HCT116 (cell line): ENCODE results near the gene PDIA3. TPM values are rescaled to one million over a fixed set of nuclear protein-coding genes. Genes with fewer than 3 reads are reported as not detected.
"Not testable (repeated sequence)": the region's sequence is repeated elsewhere in the genome, so short reads cannot be mapped to it uniquely, and the experiment has no call there.

Experiments
- ATAC-seq: fragments of 200-7000 bp; cut with Tn5 transposase; 2 replicates; pipeline ENCODE4 v1.9.1; 2020; ENCODE audit warnings: mild to moderate bottlenecking, moderate library complexity
- BruUV-seq: library from RNA; stranded (reverse); fragments of 400-500 nt; replicated peaks from 2 replicates; lab custom pipeline; 2021; lab: Mats Ljungman, UMichigan
- CTCF ChIA-PET: fragments of 300-600 bp; sonication (Branson Sonifier 250); formaldehyde crosslinking; loops from one replicate; lab custom pipeline; 2021; ENCODE audit warnings: antibody characterized with exemption; lab: Charles Lee
- POLR2A ChIA-PET: fragments of 300-600, 350-600 bp; sonication (Branson Sonifier 250); formaldehyde crosslinking; loops from one replicate; lab custom pipeline; 2021; ENCODE audit warnings: antibody characterized with exemption; lab: Charles Lee
- RAD21 ChIA-PET, 2 experiments: fragments of 300-600 bp; sonication (Branson Sonifier 250); formaldehyde crosslinking; loops; one replicate each; lab custom pipeline; 2023; ENCODE audit warnings: low total read pairs in 2 of 2; ENCODE audit not compliant: uncharacterized antibody in 2 of 2, unreplicated experiment in 2 of 2, low non-redundant PET in 1 of 2; lab: Charles Lee
- DNase-seq: peaks from one replicate; pipeline ENCODE4 v3.0.0-alpha.2; 2010; ENCODE audit warnings: low read depth, low spot score
- H2AFZ ChIP-seq: fragments of 200-600 bp; shearing (Covaris generic), sonication (generic); 2 replicates; pipeline ENCODE4 v1.6.1; 2017; ENCODE audit warnings: low read depth, mixed run types, mixed read lengths, antibody characterized with exemption, low read length; ENCODE audit not compliant: poor library complexity, severe bottlenecking
- H3K27ac ChIP-seq: 2 replicates; pipeline ENCODE4 v1.5.1; 2012; ENCODE audit warnings: low read depth, low read length
- H3K27me3 ChIP-seq: fragments of 200-600 bp; sonication (generic); 2 replicates; pipeline ENCODE4 v1.6.1; 2016; ENCODE audit warnings: mixed run types, low read length, mixed read lengths; ENCODE audit not compliant: insufficient read depth
- H3K36me3 ChIP-seq, 2 experiments: fragments of 200-500 bp in 1 of 2; fragments of 200-600 bp in 1 of 2; sonication (Bioruptor generic) in 1 of 2; sonication (generic) in 1 of 2; 2 replicates each; pipeline versions ENCODE4 v1.5.1 to v1.6.1; 2014 to 2016; ENCODE audit warnings: low read length in 2 of 2, inconsistent platforms in 1 of 2, mixed read lengths in 1 of 2, mixed run types in 1 of 2; ENCODE audit not compliant: insufficient read depth in 2 of 2, control insufficient read depth in 1 of 2
- H3K4me1 ChIP-seq, 2 experiments: fragments of 200-600 bp in 1 of 2; sonication (generic) in 1 of 2; 2 replicates each; pipeline versions ENCODE4 v1.5.1 to v1.6.1; 2012 to 2017; ENCODE audit warnings: low read length in 2 of 2, inconsistent platforms in 1 of 2, mild to moderate bottlenecking in 1 of 2, mixed read lengths in 1 of 2, mixed run types in 1 of 2, moderate library complexity in 1 of 2; ENCODE audit not compliant: insufficient read depth in 2 of 2, control insufficient read depth in 1 of 2
- H3K4me2 ChIP-seq: fragments of 200-600 bp; sonication (generic); 2 replicates; pipeline ENCODE4 v1.6.1; 2017; ENCODE audit warnings: mixed run types, low read length, mixed read lengths
- H3K4me3 ChIP-seq, 2 experiments: fragments of 200-600 bp in 1 of 2; sonication (generic) in 1 of 2; replicated peaks in 1 of 2; 2 replicates each; pipeline ENCODE4 v1.5.1; 2011 to 2016; ENCODE audit warnings: low read length in 2 of 2, control low read depth in 1 of 2, low read depth in 1 of 2, mild to moderate bottlenecking in 1 of 2, mixed read lengths in 1 of 2, mixed run types in 1 of 2
- H3K79me2 ChIP-seq: fragments of 200-600 bp; sonication (generic); 2 replicates; pipeline ENCODE4 v1.6.1; 2017; ENCODE audit warnings: mild to moderate bottlenecking, mixed run types, low read length, moderate library complexity, mixed read lengths; ENCODE audit not compliant: insufficient read depth
- H3K9ac ChIP-seq: fragments of 200-600 bp; sonication (generic); 2 replicates; pipeline ENCODE4 v1.6.1; 2016; ENCODE audit warnings: low read length, mixed read lengths
- H3K9me2 ChIP-seq: fragments of 200-600 bp; sonication (generic), shearing (Covaris generic); 2 replicates; pipeline ENCODE4 v1.6.1; 2017; ENCODE audit warnings: mixed run types, mild to moderate bottlenecking, moderate library complexity; ENCODE audit not compliant: insufficient read depth
- H3K9me3 ChIP-seq, 2 experiments: fragments of 200-500 bp in 1 of 2; fragments of 200-600 bp in 1 of 2; sonication (Bioruptor generic) in 1 of 2; sonication (generic) in 1 of 2; 2 replicates each; pipeline ENCODE4 v1.6.1; 2014 to 2017; ENCODE audit warnings: low read length in 2 of 2, mixed read lengths in 2 of 2, inconsistent platforms in 1 of 2, low read depth in 1 of 2, mild to moderate bottlenecking in 1 of 2, mixed run types in 1 of 2, moderate library complexity in 1 of 2; ENCODE audit not compliant: control insufficient read depth in 1 of 2, insufficient read depth in 1 of 2
- H4K20me1 ChIP-seq: fragments of 200-600 bp; sonication (generic), shearing (Covaris generic); 2 replicates; pipeline ENCODE4 v1.6.1; 2017; ENCODE audit warnings: mixed run types, mild to moderate bottlenecking, moderate library complexity; ENCODE audit not compliant: insufficient read depth
- ATF3 ChIP-seq: IDR thresholded peaks from 2 replicates; pipeline ENCODE4 v1.6.1; 2012
- CTCF ChIP-seq, 3 experiments: fragments of 200-600 bp in 1 of 3; sonication (generic) in 1 of 3; IDR thresholded peaks in 2 of 3; conservative IDR thresholded peaks in 1 of 3; 2 replicates each; pipeline ENCODE4 v1.5.1; 2012 to 2017; ENCODE audit warnings: low read depth in 2 of 3, low read length in 2 of 3, antibody characterized with exemption in 1 of 3, borderline replicate concordance in 1 of 3, control low read depth in 1 of 3, mild to moderate bottlenecking in 1 of 3, mixed read lengths in 1 of 3, mixed run types in 1 of 3, moderate library complexity in 1 of 3; ENCODE audit not compliant: insufficient read depth in 1 of 3
- EGR1 ChIP-seq: IDR thresholded peaks from 2 replicates; pipeline ENCODE4 v1.6.1; 2012; ENCODE audit warnings: low read depth
- ZFX ChIP-seq: fragments of 450-650 bp; IDR thresholded peaks from 2 replicates; pipeline ENCODE4 v1.6.1; 2017
- intact Hi-C: fragments of 100-400 bp; cut with micrococcal nuclease; formaldehyde crosslinking; loops from 2 replicates; pipeline ENCODE4 v1.10.0; 2022
- total RNA-seq: library from RNA; stranded (reverse); gene quantifications from one replicate; pipeline ENCODE4 v1.2.1, GENCODE V29; 2021; ENCODE audit not compliant: unreplicated experiment

The PDIA3 gene
- total RNA-seq, 1 experiment from 2014 or later, result 435 TPM

- POLR2A ChIA-PET, result interaction anchor here (0.6 to 1.2 kb wide), 2 partner anchors 9 to 622 kb away, joined by 3 read pairs; no protein-coding TSS in a partner anchor
- RAD21 ChIA-PET, H3K4me2 ChIP-seq, BruUV-seq, H3K4me3 ChIP-seq, H3K9ac ChIP-seq, H3K9me3 ChIP-seq, H4K20me1 ChIP-seq, H3K27me3 ChIP-seq, CTCF ChIA-PET, DNase-seq, H3K9me2 ChIP-seq, ATAC-seq, intact Hi-C loops, H2AFZ ChIP-seq, H3K27ac ChIP-seq: not testable (repeated sequence)
- Histone ChIP-seq H3K79me2 (peaks cover 18% of the 10 kb centered on the region), H3K4me1 (peaks cover 6 to 23% of the 10 kb centered on the region in 2 experiments; a peak in 3 of 4 replicates), H3K36me3 (peaks cover 31 to 33% of the 10 kb centered on the region in 2 experiments)
Observed at GRCh38 chr15:43802676-43803075, 56.4 kb downstream of the PDIA3 start.

GRCh38 chr15:43808435-43808950, 62.3 kb downstream of the PDIA3 start:
- RAD21 ChIA-PET, result no interaction called here
- intact Hi-C loops, result no loop called here
- H3K9me2 ChIP-seq, result no peaks in the 10 kb centered on the region
- TF ChIP-seq EGR1, result no peak
- TF ChIP-seq CTCF (IDR thresholded peaks at IDR 0.05 in 2 of 3, conservative IDR thresholded peaks at IDR 0.05 in 1 of 3; ENCODE audit: borderline replicate concordance in 1 of 3, insufficient read depth in 1 of 3, low read depth in 2 of 3, low read length in 2 of 3), result no peak
- no peak for TF ChIP-seq ATF3
- no peak for TF ChIP-seq ZFX
- TF ChIP-seq, all 23 proteins: peak for 0
- ChIA-PET CTCF (no interaction called here), POLR2A (no interaction called here)
- Histone ChIP-seq H3K27ac (no peak overlapping the region), H3K4me3 (no peak overlapping the region), H2AFZ (no peak overlapping the region), H3K79me2 (no peaks in the 10 kb centered on the region), H3K9me3 (no peaks in the 10 kb centered on the region), H3K4me2 (no peak overlapping the region), H3K4me1 (no peaks in the 10 kb centered on the region), H3K9ac (no peak overlapping the region), H4K20me1 (no peaks in the 10 kb centered on the region), H3K27me3 (no peaks in the 10 kb centered on the region), H3K36me3 (peaks cover 69 to 70% of the 10 kb centered on the region in 2 experiments)
- no peak for ATAC-seq
- no peak for DNase-seq
- no TSS peak for BruUV-seq
